Measurements from ENCODE around the gene TBX1. TPM values are rescaled to one million over a fixed set of nuclear protein-coding genes. Genes with fewer than 3 reads are reported as not detected.

TBX1 gene
- total and polyA plus RNA-seq, 2 of the 8 experiments (the other 6 are each of a cell fraction or from before 2014, with no cell fraction given): 0.28 TPM; not detected in 1

DNA sequence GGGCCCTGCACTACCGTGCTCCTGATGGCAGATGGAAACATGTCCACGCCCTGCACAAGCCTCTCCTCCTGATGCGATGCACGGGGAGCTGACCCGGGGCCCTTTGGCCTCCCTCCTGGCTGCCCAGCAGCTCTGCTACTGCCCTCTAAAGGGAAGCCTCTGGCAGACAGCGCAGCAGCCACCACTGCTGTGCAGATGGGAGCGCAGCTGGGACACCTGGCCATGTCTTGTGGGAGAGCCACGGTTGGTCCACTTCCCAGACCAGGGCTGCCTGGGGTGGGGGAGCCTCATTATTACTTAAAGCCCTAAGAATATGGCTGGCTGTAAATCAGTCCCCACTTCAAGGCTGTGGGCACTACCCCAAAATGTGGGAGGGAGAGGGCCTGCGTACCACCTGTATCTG, 38.3 kb downstream of the TBX1 start:
- no peak overlapping the region for H3K27ac ChIP-seq (ENCODE audit: low read depth, low read length)
- WGBS, 2 experiments (ENCODE audit: extremely low coverage in 1 of 2, insufficient coverage in 1 of 2, insufficient read length in 1 of 2, insufficient replicate concordance in 2 of 2, low coverage in 1 of 2, low lambda C conversion rate in 2 of 2, missing lambda C conversion rate in 1 of 2): 89% methylated on average over 7 of the region's 9 CpGs; no CpG with 5 or more reads in 1 of the 2 experiments
- ChIA-PET CTCF (ENCODE audit: partially characterized antibody) (interaction anchor here (0.6 to 5.1 kb wide), 13 partner anchors 9 to 214 kb away, joined by 3 to 31 read pairs (median 4); no protein-coding TSS in a partner anchor), POLR2A (ENCODE audit: partially characterized antibody) (no interaction called here)
- H2BK20ac ChIP-seq (ENCODE audit: low read length): no peak overlapping the region
- H3K79me1 ChIP-seq (ENCODE audit: low read depth, low read length): 0 out of 2 replicates have a peak, but pooled peaks cover 2% of the 10 kb centered on the region
- no peak overlapping the region for H2BK120ac ChIP-seq (replicated peaks; ENCODE audit: low read depth, low read length)
- H3K9me3 ChIP-seq (ENCODE audit: insufficient read depth in 2 of 2, low read depth in 1 of 2, low read length in 1 of 2): no peaks in the 10 kb centered on the region
- no peaks in the 10 kb centered on the region; a peak in 1 of 7 replicates for H3K4me1 ChIP-seq (replicated peaks in 1 of 4; ENCODE audit: control insufficient read depth in 3 of 4, insufficient read depth in 4 of 4, low read length in 3 of 4)
- no peak overlapping the region for H2AFZ ChIP-seq (ENCODE audit: low read length)
- H2BK12ac ChIP-seq (ENCODE audit: low read depth, low read length): no peak overlapping the region
- no peak overlapping the region for H3K4me3 ChIP-seq (ENCODE audit: extremely low read depth in 1 of 4, insufficient read depth in 2 of 4, low read depth in 3 of 4, low read length in 4 of 4)
- peaks cover 0 to 3% of the 10 kb centered on the region in 2 experiments for H4K20me1 ChIP-seq (replicated peaks in 1 of 2; ENCODE audit: control insufficient read depth in 1 of 2, insufficient read depth in 2 of 2, low read length in 2 of 2)
- H4K5ac ChIP-seq (ENCODE audit: insufficient read length, low read depth, low read length): no peak overlapping the region
- no peak overlapping the region for H2BK15ac ChIP-seq (ENCODE audit: low read length)
- no peak overlapping the region for H4K8ac ChIP-seq (ENCODE audit: extremely low read depth, insufficient read depth, low read length)
- no peak overlapping the region for H3K4ac ChIP-seq (replicated peaks; ENCODE audit: insufficient read length, low read depth, low read length)
- no peaks in the 10 kb centered on the region for H3K27me3 ChIP-seq (replicated peaks in 1 of 4; ENCODE audit: control insufficient read depth in 3 of 4, extremely low read depth in 1 of 4, insufficient read depth in 3 of 4, low read length in 3 of 4)
- no peak overlapping the region for H3K56ac ChIP-seq (replicated peaks; ENCODE audit: insufficient read length, low read depth, low read length)
- no peak overlapping the region for H3K18ac ChIP-seq (ENCODE audit: extremely low read depth, low read length)
- H3K36me3 ChIP-seq (ENCODE audit: control insufficient read depth in 2 of 4, insufficient read depth in 4 of 4, low read length in 3 of 4): no peaks in the 10 kb centered on the region
- H3K4me2 ChIP-seq (ENCODE audit: insufficient read depth in 1 of 2, low read depth in 2 of 2, low read length in 2 of 2): no peak overlapping the region
- H3K23me2 ChIP-seq (ENCODE audit: low read depth, low read length): no peaks in the 10 kb centered on the region
- H3K9ac ChIP-seq (replicated peaks in 1 of 4; ENCODE audit: extremely low read depth in 1 of 4, low read depth in 3 of 4, low read length in 3 of 4): no peak overlapping the region
- H3K79me2 ChIP-seq (ENCODE audit: control insufficient read depth in 1 of 2, insufficient read depth in 2 of 2, low read length in 2 of 2): no peaks in the 10 kb centered on the region
- H4K91ac ChIP-seq (replicated peaks; ENCODE audit: insufficient read length, low read length): no peak overlapping the region
- no peak overlapping the region for H3K23ac ChIP-seq (ENCODE audit: insufficient read length)
- no peak overlapping the region for H3K14ac ChIP-seq (ENCODE audit: insufficient read length)
- FAIRE-seq (no peak), DNase-seq (ENCODE audit: low read depth in 1 of 2, low spot score in 2 of 2) (no peak)
- H2BK5ac ChIP-seq (ENCODE audit: low read depth, low read length): no peak overlapping the region
- H2AK5ac ChIP-seq (ENCODE audit: low read depth, low read length): no peak overlapping the region
- TF ChIP-seq SRF (IDR thresholded peaks at IDR 0.05; ENCODE audit: low read depth, low read length) (no peak), BACH1 (IDR thresholded peaks at IDR 0.05; ENCODE audit: low read length) (no peak), SP1 (IDR thresholded peaks at IDR 0.05; ENCODE audit: low read depth, low read length) (no peak)
